GM21576 (cell line): ENCODE data around the gene MB.

Source experiments
- ATAC-seq: cut with Tn5 transposase; IDR thresholded peaks from one replicate; pipeline ENCODE4 v1.9.1; 2021; ENCODE audit warnings: mild to moderate bottlenecking, moderate library complexity; ENCODE audit not compliant: unreplicated experiment

Gene MB

DNA sequence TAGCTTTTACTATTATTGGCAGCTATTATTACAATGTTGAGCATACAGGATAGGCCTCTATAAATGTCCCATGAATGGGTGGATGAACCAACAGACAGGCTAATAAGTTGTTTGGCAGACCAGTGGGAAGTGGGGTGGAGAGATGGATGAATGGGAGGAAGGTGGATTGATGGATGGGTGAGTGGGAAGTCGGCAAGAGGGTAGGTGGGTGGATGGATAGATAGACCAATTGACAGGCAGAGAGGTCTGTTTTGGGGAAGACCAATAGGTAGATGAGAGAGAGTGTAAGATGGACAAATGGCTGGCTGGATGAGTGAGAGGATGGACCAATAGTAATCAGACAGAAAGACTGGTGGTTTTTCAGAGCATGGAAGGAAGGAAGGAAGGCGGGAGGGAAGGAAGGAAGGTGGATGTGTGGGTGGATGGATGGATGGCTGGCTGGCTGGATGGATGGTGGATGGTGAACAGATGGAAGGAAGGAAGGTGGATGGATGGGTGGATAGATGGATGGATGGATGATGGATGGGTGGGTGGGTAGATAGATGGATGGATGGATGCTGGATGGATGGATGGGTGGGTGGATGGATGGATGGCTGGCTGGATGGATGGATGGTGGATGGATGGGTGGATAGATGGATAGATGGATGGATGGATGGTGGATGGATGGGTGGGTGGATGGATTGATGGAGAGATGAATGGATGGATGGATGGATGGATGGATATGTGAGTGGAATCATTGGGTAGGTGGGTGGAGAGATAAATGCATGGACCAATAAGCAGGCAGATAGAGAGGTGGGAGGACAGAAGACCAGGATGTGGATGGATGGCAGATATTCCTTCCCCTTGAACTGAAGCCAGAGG is 39.1 kb downstream of the MB start:
- ATAC-seq = no peak

DNA sequence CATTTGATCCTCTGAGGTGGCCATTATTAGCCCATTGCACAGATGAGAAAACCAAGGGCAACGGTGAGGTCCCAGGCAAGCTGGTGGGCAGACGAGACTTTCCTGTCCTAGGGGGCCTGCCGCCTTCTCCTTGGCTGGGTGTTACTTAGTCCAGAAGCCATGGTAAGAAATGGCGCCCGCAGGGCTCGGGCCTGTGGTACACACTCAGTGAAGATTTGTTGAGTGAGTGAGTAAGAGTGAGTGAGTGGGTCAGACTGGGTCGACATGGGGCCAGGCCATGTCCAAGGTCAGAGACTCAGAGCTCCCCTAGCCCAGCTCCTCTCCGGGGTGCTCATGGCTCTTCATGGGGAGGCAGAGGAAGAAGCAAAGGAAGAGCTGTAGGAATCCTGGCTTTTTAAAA is 40.5 kb downstream of the MB start:
- ATAC-seq = no peak

DNA sequence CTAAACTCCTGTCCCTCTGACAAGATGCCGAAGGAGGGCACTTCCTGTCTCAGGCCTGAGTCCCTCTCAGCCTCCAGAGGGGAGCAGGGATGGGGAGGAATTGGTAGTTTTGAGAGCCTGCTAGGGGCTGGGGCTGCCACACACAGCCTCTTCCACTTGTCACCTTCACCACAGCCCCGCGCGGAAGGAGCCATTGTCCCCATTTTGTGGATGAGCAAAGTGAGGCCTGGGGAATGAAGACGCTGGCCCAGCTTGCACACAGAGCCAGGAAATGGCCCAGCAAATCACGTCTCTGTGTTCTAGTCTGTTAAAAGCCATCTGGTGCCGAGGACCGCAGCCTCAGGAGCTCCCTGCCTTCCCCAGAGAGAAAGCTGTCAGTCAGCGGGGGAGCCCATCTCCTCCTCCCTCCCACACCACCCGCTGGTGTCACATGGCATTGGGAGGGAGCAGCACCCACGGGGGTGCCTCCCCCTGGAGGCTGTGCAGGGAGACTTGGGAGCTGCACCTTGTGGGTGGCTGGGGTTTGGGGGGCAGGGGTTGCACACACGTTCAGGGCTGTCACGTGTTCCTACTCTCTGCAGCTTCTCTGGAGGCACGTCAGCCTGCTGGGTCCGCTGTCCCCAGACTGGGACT is 41.9 kb downstream of the MB start:
- ATAC-seq = no peak

DNA sequence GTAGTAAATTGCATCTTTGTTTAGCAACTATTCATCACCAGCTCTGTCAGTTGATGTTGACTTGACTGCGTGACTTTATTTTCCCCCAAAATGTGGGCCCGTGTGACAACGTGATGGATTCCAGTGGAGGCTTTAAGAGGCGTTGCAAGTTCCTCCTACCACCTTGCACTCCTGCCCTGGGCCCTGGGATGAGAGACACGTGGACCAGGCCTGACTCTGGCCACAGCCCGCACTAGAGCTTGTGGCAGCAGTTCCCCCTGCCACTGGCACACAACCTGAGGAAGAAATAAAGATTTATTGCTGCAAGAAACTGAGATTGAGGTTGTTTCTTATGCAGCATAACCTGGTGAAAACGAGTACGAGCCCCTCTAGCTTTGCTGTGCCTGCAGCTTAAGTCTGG is 44.6 kb downstream of the MB start:
- ATAC-seq = no peak

DNA sequence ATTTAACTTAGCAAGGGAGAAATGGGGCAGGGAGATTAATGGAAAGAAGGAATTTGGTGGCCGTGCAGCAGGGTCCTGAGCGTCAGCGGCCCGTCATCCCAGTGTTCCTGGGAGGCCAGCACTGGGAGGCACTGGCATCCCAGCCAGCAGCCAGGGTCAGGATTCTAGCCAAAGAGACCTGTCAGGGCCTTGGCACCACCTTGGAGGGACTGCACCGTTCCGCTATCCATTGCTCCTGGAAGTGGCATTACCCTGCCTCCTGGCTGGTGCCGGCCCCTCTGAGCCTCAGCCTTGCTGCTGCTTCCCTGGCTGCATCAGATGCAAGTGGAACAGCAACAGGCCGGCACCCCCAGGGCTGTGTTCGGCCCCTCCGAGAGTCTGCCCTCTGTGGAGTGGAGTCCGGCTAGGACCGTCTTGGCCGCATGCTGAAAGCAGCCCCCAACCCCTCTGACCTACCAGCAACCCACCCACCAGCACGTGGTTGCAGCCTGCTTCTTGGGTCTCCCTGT is 46.4 kb downstream of the MB start:
- no peak for ATAC-seq

DNA sequence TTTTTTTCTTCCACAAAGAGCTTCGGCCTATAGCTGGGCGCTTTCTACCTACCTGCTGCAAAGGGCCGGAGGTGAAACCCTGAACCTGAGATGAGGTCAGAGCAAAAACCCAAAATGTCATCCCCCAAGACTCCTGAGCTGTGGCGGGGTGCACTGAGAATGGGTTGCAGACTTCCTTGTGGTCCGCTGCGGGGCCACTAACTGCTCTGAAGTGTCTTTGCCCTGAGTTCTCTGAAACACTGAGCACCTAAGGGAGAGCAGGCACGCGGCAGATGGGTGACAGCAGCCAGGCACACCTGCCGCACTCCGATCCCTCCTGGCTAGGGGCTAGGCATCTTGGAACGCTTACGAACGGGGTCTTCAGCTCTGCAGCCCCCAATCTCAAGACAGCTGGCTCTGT is 47.2 kb downstream of the MB start:
- no peak for ATAC-seq

DNA sequence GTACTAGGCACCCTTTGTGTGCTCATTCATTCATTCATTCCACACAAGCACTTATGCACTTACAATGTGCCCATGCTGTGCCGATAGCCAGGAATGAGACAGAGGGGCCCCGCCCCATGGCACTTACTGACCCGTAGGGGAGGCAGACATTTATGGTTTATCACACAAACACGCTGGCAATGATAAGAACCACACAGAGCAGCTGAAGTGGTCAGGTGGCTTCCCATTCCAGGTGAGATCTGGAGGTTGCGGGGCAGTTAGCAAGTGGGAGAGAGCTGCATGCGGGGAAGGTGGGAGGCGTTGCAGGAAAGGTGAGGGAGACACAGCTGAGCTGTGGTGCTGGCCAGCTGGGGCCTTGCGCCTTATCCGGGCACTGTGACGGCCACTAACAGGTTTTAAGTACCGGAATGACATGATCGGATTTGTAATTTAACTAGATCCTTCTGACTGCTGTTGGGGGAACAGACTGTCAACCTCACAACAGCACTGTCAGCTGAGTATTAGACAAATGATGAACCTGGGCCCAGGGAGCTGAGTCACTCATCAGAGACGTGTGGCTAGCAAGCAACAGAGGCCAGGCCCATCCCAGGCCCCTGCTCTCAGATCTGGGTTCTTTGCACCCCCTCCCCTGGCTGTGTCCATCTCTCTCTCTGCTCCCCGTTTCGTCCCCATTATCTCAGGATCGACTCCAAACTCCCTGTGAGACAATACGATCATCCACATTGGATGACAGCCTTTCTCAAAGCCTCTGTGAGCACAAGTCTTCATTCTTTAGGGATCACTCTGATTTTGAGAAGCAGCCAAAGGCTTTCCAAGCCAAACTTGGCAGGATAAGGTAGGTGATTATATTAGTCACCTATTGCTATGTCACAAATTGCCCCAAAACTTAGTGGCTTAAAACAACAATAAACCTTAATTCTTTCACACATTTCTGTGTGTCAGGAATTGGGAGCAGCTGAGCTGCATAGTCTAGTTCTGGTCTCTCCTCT is 48.1 kb downstream of the MB start:
- ATAC-seq = no peak

DNA sequence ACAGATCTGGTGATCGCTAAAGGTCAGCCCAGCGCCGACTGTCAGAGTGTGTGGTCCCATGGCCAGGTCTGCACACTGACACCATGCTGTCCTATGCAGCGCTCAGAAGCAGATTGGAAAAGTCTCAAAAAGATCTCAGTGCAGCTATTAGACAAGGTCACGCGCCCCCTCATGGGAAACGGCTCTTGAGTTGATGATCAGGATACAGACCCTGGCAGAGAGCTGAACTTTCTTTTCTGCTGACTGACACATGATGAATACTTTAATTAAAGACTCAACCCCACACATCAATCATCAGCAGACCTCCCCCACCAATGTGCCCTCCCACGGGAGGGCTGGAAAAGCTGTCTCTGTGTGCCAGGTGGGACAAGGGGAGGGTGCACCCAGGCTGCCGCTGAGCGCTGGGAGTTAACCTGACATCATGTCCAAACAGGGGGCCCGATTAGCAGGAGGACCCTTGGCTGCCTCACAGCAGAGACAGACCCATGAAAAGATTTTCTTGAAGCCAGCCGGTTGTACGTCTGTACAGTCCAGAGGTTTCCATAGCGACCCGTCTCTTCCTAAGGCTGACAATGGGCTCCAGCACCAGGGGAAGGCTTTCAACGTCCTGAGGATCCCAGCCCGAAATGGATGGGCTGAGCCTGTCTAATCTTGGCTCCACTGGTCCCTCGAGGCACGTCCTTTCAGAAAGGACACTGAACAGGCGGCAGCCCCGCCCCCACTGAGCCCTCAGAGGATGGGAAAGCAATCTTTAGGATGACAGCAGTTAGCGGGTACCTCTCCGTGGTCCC is 49.6 kb downstream of the MB start:
- no peak for ATAC-seq

DNA sequence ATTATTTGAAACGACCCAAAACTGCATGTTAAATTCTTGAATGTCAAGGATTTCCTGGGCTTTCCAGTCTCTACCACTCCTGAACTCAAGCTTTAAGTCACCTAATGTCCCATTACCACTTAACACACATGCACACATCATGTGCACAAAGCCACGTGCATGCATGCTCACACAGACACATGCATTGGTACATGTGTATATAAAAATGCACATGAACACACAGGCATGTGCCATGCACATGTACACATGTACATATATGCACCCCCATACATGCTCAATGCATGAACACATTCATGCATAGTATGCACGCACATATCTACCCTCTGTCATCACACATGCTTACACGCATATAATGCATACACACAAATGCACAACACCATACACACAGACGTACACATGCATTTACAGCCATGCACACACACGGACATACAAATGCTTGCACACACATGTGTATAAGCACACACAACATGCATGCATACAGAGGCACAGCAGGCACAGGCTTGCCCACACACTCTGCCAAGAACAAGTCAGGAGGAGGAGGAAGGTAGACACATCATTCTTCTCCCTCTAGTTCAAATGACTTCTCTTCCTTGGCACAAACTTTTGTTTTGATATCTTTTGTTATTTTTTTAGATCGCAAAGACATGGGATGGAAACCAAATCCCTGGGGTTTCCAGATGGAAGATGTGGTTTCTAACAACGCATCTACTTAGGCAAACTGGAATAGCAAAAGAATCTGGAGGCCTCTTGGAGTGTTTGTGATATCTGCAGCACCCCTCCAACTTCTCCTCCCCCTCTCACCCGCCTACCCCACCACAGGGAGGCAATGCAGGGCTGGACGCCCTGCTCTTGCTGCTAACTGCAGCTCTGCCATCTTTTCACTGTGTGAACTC is 51.9 kb downstream of the MB start:
- no peak for ATAC-seq

DNA sequence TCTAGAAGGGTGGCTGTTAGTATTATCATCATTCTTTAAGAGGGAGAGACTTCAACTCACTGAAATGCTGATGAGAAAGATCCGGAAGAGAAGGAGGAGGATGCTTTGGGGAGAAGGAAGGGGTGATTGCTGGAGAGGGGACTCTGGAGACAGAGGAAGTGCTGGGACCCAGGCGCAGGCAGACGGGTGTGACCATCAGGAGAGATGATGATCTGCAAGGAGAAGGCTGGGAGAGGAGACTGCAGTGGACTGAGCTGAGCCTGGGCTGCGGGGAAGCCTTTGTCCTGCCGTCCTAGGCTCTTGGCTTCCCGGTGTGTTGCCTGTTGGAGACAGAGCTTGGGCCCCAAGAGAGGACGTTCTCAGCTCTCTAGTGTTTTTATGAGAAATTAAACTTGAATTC is 53.9 kb downstream of the MB start:
- ATAC-seq = no peak

DNA sequence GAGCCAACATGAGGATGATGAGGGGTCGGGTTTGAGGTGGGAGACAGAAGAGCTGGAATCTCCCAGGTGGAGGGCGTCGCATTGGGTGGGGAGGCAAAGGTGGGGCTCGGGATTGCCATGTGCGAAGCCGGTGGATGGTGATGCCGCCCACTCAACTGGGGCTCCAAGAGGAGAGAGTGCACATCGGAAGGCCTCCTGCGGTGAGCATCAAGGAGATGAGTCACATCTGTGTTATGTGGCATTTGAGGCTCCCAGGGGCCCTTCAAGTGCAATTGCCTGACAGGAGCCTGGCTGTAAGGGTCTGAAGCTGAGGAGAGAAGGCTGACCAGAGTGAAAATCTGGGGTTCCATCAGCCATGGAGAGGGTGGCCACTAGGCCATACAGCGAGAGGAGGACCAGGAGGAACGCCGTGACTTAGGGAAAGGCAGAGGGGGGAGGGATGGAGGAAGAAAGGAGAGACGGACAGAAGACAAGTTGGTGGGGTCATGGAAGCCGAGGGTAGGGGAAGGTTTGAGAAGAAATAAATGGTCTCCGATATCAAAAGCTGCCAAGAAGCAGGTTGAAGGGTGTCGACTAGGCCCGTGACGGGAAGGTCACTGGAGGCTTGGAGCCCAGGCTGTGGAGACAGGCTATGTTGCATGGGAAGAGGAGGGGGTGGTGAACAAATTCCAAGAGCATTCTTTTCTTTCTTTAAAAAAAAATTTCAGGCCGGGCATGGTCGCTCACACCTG is 55.2 kb downstream of the MB start:
- no peak for ATAC-seq

DNA sequence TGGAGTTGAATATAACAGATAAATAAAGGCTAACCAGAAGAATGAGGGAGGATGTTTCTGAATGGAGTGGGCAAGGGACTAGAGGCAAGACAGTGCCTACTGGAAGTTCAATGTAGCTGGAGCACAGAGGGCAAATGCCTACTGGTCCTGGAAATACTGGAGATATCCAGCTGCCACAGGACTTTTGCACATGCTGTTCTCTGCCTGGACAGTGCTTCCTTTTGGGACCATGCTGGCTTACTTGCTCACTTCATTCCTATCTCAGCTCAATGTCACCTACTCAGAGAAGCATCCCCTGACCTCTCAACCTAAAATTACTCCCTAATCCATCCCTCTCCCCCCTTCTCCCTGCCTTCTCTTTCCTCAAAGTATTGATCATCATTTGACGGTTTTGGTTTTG is 56.3 kb downstream of the MB start:
- no peak for ATAC-seq

DNA sequence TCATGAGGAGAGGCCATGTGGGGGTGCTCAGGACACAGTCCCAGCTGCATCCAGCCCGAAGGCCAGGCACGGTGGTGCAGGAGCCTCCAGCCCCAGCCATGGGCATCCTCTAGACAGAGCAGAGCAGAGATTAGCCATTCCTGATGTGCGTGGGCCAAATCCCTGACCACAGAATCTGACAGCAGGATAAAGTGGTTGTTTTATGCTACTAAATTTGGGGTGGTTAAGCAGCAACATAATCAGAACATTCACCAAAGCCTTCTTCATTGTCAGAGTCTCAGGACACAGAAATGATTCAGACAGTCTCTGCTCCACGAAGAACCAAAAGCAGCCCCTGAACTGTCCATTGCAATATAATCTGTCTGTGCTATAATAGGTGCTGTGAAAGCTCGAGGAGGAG is 56.8 kb downstream of the MB start:
- ATAC-seq = no peak

DNA sequence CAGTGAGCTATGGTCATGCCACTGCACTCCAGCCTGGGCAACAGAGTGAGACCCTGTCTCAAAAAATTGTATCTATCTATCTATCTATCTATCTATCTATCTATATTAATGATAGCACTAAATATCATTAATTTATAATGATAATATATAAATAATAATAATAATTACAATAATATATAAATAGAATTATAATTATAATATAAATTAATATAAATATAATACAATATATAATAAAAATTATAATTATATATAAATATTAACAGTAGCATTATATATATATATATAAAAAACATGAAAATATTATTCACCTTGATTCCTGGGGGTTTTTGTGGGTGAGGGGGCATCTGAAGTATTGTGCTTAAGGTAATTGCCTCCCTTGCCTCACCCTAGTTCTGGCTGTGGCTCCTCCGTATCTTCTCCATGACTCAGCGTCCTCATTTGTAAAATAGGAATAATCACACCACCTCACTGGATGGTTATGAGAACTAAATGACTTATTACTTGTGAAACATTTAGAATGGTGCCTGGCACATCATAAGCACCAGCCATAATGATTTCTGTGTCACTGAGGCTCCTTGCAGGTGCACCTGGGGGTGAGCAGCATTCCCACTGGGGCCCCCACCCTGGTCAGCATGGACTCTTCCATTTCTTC is 57.6 kb downstream of the MB start:
- no peak for ATAC-seq

DNA sequence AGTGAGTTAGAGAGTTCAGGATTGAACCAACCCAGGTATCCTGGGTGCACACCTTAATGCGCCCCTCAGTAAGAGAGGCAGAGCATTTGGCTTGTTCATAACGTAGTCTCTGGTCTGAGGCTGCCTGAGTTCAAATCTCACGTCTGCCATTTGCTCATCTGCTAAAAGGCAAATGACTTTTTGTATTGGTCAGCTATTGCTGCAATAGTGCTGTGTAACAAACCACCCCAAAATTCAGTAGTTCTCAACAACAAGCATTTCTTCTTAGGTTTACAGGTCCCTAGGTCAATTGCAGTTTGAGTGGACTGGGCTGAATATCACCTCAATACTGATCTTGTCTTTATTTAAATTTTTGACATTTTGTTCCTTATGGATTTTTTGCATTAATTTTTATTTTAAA is 58.4 kb downstream of the MB start:
- ATAC-seq = no peak

DNA sequence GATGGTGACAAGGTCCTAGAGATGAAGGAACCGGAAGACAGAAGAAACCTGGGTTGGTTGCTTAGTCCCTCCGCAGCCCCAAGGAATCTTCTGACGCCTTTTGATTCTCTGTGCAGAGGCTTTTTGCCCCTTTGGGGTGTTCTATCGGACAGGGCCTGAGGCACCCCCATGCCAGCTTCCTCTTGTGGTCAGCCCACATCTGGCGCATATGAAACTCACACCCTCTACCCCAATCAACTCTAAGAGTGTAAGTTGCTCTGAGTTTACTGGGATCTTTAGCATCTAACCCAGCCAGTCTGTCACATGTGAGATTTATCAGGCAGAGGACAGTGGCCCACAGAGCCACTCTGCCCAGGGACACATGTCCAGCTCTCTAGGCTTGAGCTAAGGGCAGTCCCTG is 59.1 kb downstream of the MB start:
- ATAC-seq = no peak
